Stimulated activated naive CD4-positive, alpha-beta T cell treated with Interleukin-2 at 50 U/mL for 16 hours (primary cell): ENCODE results near the gene ZDHHC8.

Experiments
- DNase-seq: peaks from one replicate; lab custom pipeline; 2025; lab: John Stamatoyannopoulos, UW

Gene ZDHHC8

GRCh38 chr22:20142711-20143621 lies 11.4 kb downstream of the ZDHHC8 start:
- DNase-seq = no peak

- DNase-seq = no peak
These were observed 12.5 kb downstream of the ZDHHC8 start for GRCh38 chr22:20143883-20144665.

GRCh38 chr22:20145206-20145831 lies 13.7 kb downstream of the ZDHHC8 start:
- DNase-seq = no peak

DNA sequence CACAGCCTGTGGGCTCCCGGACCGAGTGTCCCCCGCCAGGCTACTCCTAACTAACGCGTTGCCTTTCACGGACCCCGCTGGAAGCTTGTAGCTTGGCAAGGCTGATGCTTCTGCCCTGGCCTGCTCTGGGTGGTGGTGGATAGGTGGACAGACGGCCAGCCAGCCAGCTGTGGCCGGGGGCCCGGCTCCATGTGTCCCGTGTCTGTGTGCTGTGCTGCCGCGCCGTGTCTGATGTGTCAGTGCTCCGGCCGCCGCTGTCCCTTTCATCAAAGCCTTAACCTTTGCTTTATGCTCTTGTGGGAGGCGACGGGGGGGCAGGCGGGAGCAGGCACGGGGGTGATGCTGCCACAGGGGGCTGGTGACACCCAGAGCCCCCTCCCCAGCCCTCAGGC lies 14.2 kb downstream of the ZDHHC8 start:
- no peak for DNase-seq

GRCh38 chr22:20146777-20147176 lies 15.2 kb downstream of the ZDHHC8 start:
- no peak for DNase-seq

DNA sequence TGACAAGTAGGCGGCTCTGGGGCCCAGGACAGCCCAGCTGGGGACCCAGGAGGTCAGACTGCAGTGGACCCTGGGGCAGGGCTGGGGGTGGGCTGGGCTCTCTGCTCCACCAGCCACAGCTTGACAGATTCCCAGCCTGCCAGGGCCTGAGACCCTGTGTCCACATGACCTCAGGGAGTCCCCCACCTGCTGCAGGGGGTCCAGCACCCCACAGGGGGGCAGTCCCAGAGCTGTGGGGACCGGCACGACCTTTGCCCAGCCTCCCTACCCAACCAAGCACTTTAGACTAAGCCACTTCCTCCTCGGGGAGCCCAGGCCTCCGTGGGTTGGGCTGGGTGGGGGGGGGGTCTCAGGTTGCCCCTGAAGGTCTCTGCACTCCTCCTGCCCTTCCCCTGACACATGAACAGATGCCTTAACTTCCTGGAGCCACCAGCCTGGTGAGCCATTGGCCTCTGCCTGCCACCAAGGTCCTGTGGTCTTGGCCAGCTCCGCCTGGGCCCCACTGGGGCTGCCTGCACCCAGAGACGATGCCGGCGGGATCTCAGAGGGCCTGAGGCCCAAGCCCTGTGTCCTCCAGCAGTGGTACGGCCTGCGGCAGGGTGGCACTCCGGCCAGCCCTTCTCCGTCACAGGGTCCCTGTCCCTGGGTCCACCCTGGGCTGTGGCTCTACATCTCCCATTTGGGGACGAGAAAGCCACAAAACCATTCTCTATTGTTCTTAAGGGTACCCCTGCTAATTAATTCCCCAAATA lies 15.8 kb downstream of the ZDHHC8 start:
- no peak for DNase-seq

DNA sequence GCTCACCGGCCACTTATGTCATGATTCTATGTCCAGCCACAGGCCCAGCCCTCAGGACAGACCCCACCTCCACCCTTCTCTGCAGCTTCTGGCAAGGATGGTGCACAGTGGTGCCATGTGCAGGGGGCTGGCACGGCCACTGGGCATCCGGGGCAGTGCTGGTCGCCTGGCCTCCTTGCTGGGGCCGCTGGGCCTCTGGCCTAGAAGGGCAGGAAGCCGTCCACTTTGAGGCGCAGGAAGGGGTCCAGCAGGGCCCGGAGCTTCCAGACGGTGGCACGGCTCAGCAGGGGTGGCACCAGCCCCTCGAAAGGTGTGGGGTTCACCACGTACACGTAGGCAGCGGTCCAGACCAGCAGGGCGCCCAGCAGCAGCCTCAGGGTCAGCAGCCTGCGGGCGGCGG lies 16.8 kb downstream of the ZDHHC8 start:
- DNase-seq = no peak

DNA sequence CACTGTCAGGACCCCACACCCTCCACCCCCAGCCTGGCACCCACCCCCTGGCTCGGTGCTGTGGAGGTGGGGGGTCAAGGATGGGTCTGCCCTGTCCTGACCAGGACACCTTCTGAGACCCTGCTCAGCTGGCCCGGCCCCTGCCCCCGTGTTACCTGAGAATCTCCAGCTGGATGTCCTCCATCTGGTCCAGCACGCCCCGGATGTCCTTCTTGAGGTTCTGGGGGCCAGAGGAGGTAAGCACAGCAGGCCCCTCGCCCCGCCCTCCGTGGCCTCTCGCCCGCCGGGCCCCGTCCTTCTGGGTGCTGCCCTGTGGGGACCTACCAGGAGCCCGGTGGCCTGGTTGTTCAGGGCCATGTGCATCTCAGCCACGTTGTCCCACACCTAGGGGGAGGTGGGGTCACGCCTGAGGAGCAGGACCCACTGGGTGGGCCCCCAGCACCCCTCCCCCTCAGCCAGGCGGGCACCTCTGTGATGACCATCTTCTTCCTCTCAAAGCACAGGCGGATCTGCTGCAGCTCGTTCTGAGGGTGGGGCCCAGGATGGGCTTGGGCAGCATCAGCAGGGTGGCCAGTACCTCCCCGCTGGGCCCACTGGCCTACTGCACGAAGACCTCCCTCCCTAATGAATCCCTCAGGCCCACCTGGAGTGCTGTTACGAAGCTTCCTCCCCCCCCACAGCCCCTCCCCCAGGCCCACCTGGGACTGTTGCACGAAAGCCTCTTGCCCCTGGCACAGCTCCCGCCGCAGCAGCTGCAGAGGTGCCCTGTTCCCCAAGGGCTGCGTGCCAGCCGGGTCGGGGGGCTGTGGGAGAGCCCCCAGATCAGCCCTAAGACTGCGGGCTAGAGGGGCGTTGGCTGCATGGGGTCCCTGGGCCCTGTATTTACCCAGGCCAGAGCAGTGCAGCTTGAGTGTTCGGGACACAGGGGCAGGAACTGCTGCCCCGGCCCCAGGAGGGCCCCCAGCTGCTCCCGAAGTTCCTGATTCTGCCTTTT lies 17.9 kb downstream of the ZDHHC8 start:
- DNase-seq = no peak

DNA sequence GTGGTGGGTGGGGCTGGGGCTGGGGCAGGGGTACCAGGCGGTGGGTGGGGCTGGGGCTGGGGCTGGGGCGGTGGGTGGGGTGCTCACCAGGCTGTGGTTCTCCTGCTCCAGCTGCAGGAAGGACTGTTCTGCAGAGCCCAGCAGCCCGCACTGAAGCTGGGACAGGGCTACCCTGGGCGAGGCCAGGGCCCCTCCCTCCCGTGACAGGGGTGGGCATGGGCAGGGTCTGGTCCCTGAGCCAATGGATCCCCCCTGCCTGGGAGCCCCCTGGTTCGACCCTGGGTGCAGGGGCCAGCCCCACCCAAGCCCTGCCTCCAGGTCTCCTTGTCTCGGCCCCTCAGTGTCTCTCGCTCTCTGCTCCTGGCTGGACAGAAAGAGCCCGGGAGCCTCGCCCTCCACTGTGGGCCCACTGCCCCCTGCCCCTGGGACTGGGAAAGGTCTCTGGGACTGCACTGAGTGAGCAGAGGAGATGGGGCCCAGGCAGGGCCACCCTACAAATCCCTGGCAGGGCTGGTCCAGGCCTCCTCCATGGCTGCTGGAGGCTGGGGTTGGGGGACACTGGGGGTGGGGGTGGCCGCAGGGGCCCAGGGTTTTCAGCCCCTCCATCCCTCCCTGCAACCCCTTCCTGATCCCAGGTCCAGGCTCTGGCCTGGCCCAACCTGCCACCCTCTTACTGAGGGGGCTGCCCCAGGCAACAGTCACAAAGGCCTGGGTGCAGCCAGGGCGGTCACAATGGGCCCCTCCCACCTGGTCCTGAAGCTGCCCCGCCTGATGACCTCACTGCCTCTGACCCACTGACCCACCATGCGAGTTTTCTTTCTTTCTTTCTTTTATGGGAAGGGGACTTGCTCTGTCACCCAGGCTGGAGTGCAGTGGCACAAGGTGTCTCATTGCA lies 19.0 kb downstream of the ZDHHC8 start, which contains the start of gene CCDC188:
Gene CCDC188, minus strand, starts transcription at position 675 of the 895 bp plus-strand sequence. Its CDS starts 69 bp downstream, at position 606.
- DNase-seq = no peak

GRCh38 chr22:20151276-20151588 lies 19.6 kb downstream of the ZDHHC8 start:
- DNase-seq = no peak

- no peak for DNase-seq
These were observed 20.9 kb downstream of the ZDHHC8 start for GRCh38 chr22:20152464-20152890.

DNA sequence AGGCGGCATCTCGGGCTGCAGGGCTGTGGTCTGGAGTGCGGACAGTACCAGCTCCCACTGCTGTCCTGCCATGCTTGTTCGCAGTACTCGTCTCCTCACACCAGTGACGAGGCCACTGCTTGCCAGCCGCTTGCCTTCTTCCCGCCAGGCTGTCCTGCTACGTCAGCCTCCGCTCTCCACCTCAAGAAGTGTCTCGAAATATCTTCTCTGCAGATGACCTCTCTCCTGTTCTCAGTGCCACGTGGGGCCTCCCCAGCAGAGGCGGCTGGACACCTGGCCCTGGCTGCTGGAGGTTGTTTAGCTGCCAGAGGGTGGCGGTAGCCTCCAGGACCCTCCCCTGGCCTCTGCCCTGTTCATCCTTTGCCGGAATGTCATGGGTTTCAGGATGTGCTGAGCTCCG lies 22.3 kb downstream of the ZDHHC8 start:
- no peak for DNase-seq

GRCh38 chr22:20154602-20155187 lies 23.1 kb downstream of the ZDHHC8 start:
- no peak for DNase-seq

- DNase-seq = no peak
These were observed 23.9 kb downstream of the ZDHHC8 start for GRCh38 chr22:20155330-20156041.

- no peak for DNase-seq
These were observed 24.4 kb downstream of the ZDHHC8 start for GRCh38 chr22:20156042-20156389.

- DNase-seq = peak; percentile 77
These were observed 25.2 kb downstream of the ZDHHC8 start for GRCh38 chr22:20156611-20157429.

DNA sequence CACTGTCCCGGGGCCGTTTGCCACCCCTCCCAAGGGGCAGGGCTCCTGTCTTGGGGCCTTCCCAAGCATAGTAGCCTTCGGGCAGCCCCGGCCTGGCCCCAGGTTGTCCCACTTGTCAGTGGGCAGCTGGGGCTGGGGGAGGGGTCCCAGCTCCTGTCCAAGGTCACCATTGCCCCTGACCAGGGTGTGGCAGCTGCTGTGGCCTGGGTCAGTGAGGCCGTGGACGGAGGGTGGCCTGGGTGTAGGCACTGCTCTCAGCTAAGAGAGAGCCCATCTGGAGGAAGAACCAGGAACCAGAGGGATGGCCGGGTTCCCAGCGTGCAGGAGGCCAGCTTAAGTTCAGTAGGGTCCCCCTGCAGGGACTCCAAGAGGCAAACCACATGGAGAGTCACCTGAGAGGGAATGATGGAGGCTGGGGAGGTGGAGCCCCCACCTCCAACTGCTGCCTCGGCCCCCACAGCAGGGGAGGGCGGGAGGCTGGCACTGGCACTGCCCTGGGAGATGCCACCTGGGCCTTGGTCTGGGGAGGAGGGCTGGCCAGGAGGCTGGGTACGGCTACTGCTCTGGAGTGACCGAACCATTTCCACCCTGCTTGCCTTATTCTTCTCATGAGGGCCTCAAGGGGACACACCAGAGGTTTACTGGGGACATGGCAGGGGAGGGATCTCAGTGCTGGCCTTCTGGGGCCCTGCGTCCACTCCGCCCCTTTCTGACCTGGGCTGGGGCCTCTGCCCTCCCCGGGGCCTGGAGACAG lies 26.0 kb downstream of the ZDHHC8 start:
- DNase-seq = no peak
